ENCODE measurements around the gene LSS.

LSS gene

DNA sequence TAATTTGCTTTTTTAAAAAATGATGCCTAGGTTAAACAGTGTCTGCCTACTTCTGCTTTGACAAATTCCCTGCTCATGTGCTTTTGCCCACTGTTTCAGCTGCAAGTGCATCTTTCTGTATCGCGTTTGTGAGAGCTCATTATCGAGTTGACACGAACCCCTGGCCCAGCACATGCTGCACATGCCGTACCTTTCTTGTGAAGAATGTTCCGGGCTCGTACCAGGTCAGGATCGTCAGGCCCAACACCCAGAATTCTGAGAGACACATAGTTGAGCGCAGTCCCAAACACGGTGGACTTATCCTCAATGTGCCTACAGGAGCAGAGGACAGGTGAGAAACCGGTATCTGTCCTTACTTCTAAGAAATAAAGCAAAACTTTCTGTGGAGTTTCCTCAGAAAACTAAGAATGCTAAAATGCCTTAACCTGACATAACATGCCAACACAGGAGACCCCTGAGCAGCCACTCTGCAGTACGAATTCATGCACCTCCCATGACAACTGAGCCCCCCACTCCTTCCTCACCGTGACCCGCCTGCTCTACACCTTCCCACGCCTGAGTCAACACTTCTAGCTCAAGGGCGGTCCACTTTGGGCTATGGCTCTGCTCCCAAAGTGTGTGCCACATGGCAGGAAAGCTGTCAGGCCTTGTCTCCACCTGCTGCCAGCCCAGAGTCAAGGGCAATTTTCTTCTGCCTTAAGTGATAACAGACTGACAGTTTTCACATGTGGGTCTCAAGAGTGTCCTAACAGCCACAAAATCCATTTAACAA is 6.7 kb downstream of the LSS start:
- no peak overlapping the region for H3K27ac ChIP-seq
- no peak for TF ChIP-seq ZFX (IDR thresholded peaks at IDR 0.05)
- TF ChIP-seq, protein P1, sequence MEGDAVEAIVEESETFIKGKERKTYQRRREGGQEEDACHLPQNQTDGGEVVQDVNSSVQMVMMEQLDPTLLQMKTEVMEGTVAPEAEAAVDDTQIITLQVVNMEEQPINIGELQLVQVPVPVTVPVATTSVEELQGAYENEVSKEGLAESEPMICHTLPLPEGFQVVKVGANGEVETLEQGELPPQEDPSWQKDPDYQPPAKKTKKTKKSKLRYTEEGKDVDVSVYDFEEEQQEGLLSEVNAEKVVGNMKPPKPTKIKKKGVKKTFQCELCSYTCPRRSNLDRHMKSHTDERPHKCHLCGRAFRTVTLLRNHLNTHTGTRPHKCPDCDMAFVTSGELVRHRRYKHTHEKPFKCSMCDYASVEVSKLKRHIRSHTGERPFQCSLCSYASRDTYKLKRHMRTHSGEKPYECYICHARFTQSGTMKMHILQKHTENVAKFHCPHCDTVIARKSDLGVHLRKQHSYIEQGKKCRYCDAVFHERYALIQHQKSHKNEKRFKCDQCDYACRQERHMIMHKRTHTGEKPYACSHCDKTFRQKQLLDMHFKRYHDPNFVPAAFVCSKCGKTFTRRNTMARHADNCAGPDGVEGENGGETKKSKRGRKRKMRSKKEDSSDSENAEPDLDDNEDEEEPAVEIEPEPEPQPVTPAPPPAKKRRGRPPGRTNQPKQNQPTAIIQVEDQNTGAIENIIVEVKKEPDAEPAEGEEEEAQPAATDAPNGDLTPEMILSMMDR (conservative IDR thresholded peaks at IDR 0.05): no peak

DNA sequence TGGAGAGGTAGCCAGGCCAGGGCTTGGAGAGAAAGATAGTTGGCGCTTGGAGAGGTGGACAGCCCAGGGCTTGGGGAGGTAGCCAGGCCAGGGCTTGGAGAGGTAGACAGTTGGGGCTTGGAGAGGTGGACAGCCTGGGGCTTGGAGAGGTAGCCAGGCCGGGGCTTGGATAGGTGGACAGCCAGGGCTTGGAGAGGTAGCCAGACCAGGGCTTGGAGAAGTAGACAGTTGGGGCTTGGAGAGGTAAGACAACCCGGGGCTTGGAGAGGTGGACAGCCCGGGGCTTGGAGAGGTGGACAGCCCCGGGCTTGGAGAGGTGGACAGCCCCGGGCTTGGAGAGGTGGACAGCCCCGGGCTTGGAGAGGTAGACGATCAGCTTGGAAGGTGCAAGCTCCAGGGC is 7.7 kb downstream of the LSS start:
- TF ChIP-seq ZFX (IDR thresholded peaks at IDR 0.05): no peak
- TF ChIP-seq, protein P1 (conservative IDR thresholded peaks at IDR 0.05): no peak
- H3K27ac ChIP-seq: no peak overlapping the region

DNA sequence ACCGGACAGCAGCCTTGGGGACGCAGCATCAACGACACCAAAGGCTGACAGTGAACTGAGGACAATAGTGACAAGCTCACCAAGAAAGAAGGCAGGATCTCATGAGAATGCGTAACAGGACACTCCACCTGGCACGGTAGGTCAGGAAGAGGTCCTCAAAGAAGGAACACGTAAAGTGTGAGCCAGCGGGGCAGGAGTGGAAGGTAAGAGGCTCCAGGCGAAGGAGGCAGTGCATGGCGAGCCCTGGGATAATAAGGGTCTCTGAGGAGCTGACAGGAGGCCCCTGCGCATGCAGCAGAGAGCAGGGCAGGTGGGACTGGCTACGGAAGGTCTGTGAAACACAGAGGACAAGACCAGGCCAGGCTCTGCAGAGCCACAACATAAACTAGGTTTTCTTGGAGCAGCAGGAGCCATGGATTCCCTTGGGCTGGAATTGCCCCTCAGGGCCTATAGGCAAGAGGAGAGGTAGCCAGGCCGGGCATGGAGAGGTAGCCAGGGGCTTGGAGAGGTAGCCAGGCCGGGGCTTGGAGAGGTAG is 8.2 kb downstream of the LSS start:
- TF ChIP-seq, protein P1 (conservative IDR thresholded peaks at IDR 0.05): no peak
- no peak for TF ChIP-seq ZFX (IDR thresholded peaks at IDR 0.05)
- H3K27ac ChIP-seq: no peak overlapping the region

DNA sequence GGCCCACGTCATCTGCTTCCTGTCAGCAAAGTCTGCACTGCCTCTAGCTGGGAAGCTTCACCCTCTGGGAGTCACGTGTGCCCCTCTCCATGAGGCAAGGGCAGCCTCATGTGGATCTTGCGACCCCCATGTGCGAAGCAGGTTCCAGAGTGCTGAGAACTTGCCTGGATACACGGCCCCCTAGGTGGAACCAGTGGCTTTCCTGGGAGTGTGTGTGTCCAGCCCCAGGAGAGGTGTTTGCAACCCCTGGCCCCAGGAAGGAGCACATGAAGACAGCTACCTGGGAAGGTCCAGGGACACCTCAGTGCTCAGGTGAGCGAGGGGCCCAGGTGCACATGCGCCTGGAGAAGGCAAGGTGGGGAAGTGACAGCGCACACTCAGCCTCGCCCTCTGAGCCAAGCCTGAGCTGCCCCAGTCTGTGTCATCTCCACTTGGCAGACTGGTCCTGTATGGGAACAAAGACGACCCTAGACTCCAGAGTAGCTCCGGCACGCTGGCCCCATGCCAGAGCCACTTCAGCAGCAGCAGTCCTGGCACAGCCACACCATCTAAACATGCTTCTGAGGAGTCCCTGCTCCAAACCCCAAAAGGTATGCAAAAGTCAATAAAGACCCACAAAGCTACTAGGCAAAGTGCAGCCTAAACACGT is 8.9 kb downstream of the LSS start:
- H3K27ac ChIP-seq: no peak overlapping the region
- no peak for TF ChIP-seq ZFX (IDR thresholded peaks at IDR 0.05)
- TF ChIP-seq, protein P1 (conservative IDR thresholded peaks at IDR 0.05): no peak

DNA sequence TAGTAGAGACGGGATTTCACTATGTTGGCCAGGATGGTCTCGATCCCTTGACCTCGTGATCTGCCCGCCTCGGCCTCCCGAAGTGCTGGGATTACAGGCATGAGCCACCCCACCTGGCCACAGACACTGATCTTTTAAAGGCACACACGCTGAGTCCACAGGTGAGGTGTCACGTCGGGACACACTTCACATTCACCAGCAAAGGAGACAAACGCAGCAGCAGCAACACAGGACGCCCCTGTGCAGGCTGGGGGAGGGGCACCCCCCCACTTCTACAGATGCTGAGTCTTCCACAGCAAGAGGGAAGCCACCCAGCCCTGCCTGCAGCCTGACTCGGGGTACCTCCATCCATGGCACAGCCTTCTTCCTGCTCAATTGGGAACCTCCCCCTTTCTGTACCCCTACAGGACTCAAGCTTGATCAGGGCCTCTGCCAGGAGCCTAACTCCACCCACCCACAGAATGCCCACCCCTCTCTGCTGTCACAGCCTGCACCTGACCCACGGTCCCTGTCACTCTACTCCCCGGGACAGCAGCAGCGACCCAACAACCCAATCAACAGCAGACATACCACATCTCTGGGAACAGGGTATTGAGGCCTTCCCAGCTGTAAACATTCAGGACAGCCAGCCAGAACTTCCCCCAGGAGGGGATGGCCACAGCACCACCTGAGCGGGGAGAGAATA is 9.5 kb downstream of the LSS start:
- no peak overlapping the region for H3K27ac ChIP-seq
- no peak for TF ChIP-seq ZFX (IDR thresholded peaks at IDR 0.05)
- TF ChIP-seq, protein P1 (conservative IDR thresholded peaks at IDR 0.05): no peak

DNA sequence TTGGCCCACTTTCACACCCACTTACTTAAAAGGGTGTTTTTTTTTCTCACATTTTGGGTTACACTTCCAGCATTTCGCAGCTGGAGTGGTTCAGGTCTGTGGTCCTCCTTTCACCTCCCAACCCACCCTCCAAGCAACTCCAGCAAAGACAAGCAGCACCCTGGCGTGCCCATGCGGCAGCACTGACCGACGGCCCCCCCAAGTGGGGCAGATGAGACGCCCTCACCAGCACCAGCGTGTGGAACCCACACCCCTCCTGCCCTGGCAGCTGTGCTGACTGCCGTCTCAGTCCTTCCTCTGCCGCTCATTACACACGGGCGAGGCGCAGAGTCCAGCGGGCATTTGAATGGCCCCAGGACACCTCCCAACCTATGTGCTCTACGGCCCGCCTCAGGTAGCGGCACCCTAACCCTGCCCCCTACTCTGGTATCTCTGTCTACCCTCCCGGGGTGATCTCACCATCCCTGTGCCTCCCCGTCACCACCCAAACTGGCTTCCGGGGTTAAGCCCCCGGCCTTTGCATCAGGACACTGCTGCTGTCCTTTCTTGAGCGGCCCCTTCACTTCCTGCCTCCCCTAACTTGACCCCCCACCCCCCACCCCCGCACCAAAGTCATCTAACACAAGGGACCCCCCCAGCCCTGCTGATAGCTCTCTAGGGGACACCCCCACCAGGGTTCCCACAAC is 10.9 kb downstream of the LSS start:
- no peak for TF ChIP-seq ZFX (IDR thresholded peaks at IDR 0.05)
- TF ChIP-seq, protein P1 (conservative IDR thresholded peaks at IDR 0.05): no peak
- H3K27ac ChIP-seq: no peak overlapping the region
